ENCODE results near the gene IRX2.

The IRX2 gene

DNA sequence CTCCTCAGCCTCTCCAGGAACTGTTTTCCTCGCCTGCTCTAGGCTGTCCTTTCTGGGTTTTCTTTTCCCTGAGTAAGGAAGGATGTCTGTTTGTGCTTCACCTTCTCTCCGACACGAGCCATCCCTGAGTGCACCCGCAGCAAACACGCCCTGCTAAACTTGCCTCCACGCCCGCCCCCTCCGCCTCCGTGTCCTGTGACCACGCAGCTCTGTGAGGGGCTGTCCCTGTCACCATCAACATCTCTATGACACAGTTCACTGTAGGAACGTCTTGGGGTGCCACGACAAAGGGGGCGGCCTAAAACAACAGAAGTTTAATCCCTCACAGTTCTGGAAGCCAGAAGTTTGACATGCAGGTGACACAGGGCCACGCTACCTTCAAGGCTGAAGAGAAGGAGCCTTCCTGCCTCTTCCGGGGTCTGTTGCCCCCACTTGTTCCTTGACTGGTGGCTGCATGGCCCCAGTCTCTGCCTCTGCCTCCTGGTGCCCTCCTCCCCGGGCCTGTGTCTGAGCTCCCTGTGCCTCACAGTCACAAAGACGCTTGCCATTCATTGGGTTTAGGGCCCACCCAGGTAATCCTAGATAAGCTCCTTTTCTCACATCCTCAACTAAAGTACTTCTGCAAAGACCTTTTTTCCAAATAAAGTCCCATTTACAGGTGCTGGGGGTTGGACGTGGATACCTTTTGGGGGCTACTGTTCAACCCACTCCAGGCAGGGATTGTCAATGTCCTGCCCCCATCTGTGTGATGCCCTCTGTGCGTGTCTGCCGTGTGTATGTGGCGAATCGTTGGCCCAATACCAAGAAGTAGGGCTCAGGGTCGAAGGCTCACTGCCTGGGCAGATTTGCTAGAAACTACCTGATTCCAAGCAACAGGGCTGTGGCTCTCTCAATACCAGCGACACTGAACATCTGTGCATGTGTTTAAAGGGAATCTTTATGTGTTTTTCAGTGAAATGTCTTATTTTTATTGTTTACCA lies 39.7 kb downstream of the IRX2 start:
- no peak for DNase-seq

DNA sequence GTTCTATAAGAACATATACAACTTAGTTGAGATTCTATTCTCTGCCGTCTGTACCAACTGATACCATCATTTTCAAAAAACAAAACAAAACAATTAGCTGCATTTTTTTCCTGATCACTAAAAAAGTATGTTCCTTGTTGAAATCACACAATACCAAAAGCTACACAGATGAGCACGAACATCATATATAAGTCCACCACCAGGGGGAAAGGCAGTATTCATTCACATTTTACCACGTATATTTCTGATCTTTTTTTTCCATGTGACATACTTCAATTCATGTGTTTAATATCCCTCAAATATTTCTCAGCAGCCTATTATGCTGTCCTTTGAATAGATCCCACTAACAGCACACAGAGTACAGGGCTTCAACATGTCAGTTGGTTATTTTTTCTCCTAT lies 40.6 kb downstream of the IRX2 start:
- DNase-seq = no peak

DNA sequence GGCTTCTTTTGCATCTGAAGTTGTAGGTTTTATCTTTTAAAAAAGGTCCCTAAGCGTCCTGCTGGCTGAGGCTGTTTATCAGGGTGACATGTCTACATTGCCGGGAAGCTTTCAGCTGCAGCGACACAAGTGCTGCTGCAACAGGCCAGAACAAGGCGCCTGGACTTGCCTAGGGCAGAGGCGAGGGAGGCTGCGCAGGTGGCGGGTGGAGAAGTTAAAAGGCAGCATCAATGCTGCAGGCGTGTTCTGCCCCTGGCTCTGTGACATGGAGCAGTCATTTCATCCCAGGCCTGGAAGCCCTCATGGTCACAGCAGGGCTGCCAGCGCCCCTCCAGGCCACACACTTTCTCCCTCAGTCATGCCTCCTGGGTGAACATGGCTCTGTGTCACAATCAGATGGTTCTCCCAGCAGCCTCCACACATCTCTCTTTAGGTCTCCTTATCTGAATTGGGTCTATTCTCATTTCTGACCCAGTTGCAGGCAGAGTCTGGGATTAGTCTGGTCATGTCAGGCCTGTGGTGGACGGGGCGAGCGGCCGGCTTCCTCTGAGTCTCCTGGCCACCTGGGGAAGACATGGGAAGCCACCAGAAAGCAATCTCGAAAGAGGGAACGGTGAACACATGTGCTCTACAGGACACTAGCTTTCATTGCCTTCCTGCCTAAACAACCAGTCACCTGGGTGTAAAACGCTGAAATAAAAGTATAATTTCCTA lies 41.3 kb downstream of the IRX2 start:
- DNase-seq = no peak

DNA sequence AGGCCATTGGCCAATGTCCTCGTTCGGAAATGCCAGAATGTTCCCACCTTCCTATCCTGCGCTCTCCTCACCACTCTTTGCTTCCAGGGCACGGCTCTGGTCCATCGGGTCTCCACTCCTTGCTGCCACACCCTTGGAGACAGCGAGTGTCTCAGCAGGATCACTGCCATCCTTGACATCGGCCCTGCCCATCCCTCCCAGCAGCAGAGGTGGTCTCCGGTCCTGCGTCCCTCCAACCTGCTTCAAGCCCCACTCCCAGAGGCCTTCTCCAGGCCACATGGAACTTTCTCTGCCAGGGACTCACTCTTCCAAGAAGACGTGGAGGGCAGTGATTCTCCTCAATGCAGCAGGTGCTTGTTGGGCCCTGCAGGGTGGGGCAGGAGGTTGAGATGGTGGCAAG lies 42.7 kb downstream of the IRX2 start:
- DNase-seq = no peak

DNA sequence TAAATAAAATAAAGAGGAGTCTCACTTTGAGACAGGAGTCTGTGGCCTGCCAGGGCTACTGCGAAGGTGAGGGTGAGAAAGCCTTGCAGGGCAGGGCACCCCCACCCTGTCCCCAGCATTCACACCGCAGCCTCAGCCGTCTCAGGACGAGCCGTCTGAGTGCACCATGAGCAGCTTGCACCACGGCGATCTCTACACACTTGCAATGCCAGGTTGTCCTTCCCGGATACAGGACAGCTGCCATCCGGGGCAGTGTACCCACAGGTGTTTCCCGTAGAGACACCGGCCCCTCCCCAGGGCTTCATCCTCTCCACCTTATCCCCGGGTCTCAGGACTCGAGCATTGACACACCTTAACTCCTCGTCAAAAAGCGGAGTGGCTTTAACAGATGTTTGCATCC lies 43.3 kb downstream of the IRX2 start:
- DNase-seq = no peak

DNA sequence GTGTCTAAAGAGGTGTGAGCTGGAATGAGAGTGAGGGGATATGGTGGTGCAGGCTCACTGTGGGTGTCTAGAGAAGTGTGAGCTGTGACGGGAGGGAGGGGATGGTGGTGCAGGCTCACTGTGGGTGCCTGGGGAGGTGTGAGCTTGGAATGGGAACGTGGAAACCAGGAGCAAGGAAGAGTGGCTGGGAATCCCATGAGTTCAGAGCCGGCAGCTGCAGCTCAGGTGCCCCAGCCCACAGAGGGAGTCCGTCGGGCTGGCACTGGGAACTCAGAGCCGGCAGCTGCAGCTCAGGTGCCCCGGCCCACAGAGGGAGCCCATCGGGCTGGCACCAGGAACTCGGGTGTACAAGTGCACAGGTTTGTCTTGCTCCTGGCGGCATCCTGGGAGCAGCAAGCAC lies 45.6 kb downstream of the IRX2 start:
- DNase-seq = no peak

DNA sequence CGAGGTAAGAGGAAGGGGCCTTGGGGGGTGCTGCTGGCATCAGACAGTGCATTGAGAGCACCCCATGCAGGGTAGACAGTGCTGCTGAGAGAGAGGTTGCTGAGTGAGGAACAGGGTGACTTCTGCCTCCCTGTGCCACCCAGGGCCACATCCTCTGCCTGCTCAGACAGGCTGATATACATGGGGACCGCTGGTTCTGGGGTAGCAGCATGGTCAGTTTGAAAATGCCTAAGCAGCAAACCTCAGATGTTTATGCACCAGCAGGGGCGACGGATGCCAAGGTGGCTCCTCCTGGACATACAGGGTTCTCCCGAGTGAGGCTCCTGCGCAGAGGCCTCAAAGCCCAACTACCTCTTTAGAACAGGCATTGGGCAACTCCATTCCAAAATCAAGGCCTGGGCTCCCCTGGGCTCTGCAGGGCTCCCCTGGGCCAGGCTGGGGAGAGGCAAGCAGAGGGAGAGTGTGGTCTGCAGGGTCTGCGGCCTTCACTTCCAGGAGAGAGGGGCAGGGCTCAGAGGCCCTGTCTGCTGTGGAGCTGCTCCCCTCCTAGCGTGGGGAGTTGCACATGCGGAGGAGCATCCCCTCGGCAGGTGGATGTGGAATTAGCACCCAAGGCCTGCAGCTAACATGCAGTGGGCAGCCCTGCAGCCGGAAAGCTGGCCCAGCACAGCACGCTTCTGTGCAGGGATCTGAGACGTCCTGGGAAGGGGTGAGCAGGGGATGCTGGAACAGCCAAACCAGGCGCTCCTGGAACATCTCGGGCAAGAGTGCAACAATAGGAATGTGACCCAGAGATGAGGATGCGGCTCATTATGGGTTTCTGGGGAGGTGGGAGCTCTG lies 46.5 kb downstream of the IRX2 start:
- no peak for DNase-seq

DNA sequence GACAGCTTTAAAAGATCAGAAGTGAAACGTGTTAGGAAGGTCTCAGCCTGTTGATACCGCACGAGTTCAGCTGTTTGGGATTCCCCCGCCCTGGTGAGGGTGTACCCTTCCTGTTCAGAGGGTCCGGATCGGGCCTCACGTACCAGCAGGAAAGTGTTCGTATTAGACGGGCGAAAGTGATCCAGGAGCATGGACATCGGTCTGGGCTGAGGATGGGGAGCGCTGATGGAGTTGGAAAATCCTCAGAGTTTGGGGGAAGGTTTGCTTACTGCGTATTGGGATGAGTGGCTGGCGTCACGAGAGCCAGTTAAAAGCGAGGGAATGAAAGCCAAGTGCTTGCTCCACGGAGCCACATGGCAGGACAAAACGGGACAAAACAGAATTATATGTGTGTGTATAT lies 47.4 kb downstream of the IRX2 start:
- no peak for DNase-seq

DNA sequence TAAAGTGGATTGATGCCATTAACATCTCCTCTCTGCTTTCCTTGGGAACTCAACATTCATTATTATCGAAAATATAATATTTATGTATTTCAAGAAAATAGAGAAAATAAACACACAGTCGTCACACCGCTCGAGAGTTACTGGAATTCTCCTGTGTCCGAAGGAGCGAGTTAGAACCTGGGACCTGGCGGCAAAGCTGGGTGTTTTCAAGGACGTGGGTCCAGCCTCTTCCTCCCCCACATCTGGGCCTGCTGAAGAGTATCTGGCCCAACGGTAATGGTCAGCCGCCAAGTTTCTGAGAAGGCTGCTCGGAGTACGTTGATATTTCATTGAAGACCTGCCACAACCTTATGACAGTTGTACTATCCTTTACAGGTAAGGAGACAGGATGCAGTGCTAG lies 47.9 kb downstream of the IRX2 start:
- no peak for DNase-seq

DNA sequence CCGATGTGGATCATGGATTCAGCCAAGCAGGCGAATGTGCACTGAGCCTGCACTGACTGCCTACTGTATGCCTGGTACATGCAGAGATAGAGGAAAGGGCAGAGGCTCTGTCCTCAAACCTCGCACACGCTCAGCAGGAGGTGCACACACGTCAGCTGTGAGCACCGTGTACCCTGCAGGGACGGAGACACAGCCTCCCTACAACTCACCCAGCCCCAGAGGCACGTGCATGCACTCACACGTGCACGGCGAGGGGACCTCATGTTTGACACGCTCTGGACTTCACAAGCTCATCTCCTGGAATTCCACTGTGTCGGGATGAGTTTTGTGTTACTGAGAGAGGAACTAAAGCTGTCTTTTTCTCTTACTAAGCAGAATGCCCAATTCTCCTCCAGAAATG lies 48.4 kb downstream of the IRX2 start:
- DNase-seq = no peak

DNA sequence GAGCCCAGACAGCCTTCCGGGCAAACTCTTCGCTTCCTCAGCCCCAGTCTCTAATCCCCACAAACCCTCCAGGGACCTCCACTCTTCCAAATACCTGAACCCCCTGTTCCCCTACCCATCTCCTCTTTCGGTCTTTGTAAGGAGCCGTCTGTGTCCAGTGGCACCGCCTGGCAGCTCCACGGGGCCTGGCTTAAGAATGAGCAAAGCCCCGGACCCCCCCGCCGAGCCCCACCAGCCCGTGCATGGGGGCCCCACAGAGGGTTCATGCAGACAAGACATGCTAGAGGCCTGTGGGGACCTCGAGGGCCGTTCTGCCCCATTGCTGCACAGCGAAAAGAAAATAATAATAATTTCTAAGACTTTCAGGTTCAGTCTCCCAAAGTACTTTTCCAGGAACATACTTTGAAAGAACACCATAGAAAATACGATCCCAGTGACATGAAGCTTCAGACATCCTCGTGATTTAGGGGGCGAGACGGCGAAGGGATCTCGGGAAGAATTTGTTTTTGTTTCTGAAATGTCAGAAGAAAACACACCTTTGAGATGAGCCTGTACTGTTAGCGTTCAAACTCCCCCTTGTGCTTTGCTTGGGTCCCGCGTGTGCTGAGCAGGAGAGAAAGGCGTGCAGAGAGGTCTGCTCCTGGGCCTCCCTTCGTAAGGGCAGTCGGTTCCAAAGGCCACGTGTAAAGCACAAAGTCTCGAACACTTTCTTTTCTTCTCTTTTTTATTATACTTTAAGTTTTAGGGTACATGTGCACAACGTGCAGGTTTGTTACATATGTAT lies 49.2 kb downstream of the IRX2 start:
- DNase-seq = no peak

DNA sequence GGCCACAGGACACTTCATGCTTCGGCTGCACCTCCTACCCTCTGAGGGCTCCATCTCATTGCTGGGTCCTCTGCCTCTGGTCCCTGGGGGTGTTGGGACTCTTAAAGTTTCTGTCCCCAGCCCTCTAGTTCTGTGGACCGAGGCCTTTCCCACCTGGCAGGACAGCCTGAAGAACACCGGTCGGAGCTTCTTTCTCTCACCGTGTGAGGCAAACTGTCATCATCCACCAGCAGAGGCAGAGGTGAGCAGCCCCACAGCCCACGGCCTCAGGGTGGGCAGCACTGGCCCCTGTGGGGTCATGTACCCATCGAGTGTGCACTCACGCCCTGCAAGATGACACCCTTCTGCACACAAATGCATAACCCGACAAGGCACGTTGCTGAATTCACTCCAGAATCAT lies 49.9 kb downstream of the IRX2 start:
- DNase-seq = no peak

DNA sequence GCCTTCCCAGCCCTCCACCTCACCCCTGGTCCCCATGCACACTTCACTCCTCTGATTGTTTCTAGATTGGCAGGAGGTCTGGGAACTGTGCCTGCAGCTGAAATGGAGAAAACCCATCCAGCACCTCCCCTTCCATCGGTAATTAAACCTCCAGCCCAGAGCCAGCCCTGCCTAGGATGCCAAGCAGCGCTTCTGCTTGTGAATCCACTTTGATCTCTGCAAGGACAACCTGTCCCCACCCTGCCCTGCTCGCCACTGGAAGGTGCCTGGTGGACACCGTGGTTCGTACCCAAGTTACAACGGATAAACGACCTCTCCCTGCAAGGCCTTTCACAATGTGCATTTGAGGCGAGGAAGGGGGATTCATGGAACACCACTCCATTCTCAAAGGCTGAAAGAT lies 50.6 kb downstream of the IRX2 start:
- no peak for DNase-seq

DNA sequence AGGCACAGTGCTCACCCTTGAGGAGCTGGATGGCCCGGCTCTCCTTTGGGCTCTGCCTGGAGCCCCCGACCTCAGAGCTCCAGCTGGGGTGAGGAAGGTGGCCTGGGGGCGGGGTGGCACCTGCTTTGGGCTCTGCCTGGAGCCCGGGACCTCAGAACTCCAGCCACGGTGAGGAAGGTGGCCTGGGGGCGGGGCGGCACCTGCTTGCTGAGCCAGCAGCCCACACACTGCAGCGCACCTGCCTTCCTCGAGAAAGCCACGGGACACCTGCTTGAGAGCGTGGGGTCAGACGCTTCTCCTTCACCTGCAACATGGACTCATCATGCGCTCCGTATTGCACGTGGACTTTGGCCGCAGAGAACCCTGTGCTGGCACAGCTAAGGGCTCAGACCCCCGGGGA lies 51.8 kb downstream of the IRX2 start:
- DNase-seq = no peak

DNA sequence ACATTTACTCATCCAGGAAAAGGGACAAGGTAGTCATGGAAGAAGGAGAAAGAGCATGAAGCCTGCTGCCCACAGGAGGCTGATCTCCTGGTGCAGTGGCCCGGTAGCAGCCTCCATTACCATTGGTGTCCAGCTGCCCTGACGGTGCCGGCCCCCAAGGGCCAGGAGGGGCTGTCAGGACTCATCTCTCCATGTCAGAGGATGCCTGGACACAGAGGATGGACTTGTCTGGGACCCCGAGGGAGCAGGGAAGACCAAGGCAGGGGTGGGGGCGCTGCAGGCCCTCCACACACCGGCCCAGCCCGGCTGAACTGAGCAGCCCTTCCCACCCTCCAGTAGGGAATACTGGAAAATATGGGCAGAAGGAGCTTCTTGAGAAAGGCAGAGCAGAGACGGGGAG lies 52.2 kb downstream of the IRX2 start:
- no peak for DNase-seq

DNA sequence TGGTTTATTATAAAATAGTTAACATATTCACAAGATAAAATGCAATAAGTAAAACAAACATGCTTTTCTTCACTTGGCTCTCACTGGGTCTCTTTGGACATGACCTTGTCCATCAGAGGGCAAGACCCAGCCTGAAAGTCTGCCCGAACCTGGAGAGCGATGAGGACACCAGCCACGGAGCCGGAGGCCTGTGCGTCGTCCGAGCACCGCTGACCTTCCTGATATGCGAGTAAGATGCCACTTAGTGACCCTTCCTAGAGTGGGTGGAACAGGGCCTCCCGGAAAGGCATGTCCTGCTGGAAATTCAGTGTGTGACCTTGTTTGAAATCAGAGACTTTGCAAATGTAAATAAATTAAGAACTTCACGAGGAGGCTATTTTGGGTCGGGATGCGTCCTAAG lies 52.9 kb downstream of the IRX2 start:
- no peak for DNase-seq

DNA sequence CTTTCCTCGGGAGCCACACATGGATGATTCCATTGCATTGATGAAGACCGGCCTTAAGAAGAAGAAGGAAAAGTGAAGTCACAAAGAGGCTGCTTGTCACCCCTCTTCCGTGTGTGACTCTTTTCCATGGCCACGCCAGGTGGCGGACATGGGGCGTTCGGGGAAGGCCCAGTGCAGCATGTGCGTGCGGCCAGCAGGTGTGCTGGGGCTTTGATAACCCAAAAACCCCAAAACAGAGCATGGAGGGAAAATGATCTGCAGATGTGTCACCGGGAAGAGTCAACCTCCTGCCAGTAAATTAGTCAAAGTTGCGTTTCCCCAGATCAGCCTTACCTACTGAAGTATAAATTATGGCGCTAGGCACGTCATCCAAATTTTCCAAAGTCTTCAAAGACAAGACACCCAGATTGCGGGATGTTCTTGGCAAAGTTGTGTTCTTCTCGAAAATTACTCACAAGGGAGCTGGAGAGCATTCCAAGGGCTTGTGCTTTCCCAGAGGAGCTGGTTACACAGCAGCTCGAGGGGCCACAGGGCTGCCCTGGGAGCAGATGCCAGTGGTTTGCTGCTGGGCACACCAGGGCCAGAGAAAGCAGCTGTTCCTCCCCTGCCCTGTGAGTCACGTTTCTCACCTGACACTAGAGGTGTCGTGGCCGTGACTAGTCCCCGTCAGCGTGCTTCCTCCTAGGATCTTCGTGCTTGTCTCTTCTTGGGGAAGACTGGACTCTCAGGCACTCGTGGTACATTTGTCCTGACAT lies 53.9 kb downstream of the IRX2 start:
- DNase-seq = no peak

DNA sequence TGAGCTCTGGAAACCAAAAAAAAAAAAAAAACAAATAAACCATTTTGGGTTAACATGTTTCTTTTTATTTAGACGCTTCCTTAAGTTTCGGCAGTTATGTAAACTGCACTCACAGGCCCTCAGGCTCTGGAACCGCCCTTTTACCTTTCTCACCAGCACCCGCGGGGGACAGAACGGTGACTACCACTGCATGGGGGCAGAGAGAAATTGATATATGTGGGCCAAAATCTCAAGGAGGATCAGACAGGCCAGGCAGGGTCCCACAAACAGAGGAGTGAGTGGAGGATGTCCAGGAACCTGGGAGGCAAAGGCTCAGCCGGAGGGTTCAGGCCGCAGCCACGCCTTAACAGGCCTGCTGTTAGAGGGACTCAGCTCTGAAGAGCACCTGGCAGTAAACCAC lies 54.4 kb downstream of the IRX2 start:
- no peak for DNase-seq

Data from CD4-positive, alpha-beta T cell treated with Interleukin-4 for 1 hour (primary cell).